ENCODE results near the gene FBXW8.

Gene FBXW8

GRCh38 chr12:116926283-116927243 lies 15.8 kb downstream of the FBXW8 start:
- no peak for DNase-seq

DNA sequence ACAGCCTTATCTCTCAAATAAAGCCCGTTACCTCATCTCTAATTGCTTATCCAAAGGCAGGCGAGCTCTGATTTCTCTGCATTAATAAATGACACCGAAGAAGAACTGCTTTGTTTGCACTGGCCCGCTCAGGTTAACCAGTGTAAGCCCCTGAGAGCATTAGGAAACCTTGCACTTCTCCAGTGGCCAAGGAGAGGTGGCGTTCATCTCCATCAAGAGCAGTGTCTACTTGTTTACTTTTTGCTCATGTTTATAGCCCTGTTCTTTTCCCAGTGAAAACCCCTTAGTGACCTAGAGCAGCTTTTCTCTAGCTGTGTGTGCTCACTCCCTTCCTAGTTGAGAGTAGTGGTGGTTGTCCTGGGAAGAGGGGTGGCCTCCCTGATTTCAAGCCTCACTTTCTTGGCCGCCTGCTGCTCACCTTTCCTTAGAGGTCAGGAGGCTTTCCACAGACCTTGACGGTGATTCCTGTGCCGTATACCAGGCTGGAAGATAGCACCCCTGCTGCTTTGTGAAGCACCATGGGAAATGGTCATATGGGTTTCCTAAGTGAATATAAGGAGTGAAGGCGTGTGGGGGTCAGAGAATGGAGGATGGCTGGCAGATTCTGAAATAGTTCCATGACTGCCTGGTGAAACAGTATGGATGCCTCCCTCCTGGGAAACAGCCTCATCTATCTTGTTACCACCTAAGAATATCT lies 16.6 kb downstream of the FBXW8 start:
- no peak for DNase-seq

GRCh38 chr12:116928504-116928903 lies 17.8 kb downstream of the FBXW8 start:
- DNase-seq, result no peak

DNA sequence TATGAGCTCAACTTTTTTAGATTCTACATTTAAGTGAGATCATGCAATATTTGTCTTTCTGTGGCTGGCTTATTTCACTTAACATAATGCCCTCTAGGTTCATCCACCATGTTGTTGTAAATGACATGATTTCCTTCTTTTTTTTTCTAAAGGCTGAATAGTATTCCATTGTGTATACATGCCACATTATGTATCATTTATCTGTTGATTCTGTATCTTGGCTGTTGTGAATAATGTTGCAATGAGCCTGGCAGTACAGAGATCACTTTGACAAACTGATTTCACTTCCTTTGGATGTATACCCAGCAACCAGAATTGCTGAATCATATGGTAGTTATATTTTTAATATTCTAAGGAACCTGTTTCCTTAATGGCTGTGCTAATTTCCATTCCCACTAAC lies 19.1 kb downstream of the FBXW8 start:
- no peak for DNase-seq

- no peak for DNase-seq
Observed at GRCh38 chr12:116931665-116932064, 20.9 kb downstream of the FBXW8 start.

GRCh38 chr12:116933091-116933490 lies 22.3 kb downstream of the FBXW8 start:
- no peak for DNase-seq

- DNase-seq, result no peak
Observed at GRCh38 chr12:116933512-116934246, 22.9 kb downstream of the FBXW8 start.

- DNase-seq, result no peak
Observed at GRCh38 chr12:116934908-116935705, 24.4 kb downstream of the FBXW8 start.

- DNase-seq, result no peak
Observed at GRCh38 chr12:116937640-116938039, 26.9 kb downstream of the FBXW8 start.

DNA sequence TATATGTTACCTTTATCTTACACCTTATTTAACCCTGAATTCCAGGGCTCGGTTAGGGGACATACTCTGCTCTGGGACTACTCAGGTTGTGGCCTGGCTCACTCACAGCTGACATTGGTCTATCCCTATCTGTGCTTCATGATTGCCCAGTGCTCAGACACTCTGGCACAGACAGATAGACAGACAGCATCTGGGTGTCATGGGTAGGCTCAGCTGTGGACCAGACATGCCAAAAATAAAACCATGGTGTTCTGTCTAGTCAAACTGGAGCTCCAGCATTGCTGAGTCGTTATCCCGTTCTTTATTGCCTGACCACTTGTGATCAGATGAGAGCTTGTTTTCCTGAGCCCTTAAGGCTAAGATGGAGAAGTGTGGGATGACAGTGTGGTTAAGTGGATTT lies 29.0 kb downstream of the FBXW8 start:
- DNase-seq, result no peak

- DNase-seq, result no peak
Observed at GRCh38 chr12:116941188-116941587, 30.4 kb downstream of the FBXW8 start.

GRCh38 chr12:116943419-116944372 lies 32.9 kb downstream of the FBXW8 start:
- DNase-seq, result no peak

DNA sequence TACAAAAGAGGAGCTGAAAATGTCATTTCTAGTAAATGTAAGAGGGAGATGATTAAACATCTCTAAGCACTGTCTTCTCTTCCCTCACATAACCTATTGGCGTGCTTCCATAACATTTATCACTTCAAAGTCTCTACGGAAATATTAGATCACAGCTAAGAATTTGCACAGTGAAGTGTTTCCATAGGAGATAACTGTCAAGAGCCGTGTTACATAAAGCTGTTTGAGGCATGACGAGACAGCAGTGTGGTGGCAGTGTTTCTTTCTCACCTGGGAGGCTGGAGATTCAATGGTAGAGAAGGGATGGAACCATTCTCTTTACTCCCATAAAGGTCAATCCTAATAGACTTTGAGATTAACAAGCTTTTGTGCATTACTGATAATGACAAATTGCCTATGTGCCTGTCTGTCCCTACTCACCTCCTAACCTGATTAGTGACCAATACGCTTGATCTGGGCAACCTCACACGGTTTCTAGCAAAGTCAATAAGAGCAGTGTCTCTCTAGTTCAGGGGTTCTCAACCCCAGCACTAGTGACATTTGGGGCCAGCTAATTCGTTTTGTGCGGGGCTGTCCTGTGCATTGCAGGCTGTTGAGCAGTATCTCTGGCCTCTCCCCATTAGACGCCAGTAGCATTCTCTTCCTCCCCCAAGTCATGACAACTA lies 35.3 kb downstream of the FBXW8 start:
- DNase-seq, result no peak

GRCh38 chr12:116948298-116948697 lies 37.5 kb downstream of the FBXW8 start:
- DNase-seq, result no peak

DNA sequence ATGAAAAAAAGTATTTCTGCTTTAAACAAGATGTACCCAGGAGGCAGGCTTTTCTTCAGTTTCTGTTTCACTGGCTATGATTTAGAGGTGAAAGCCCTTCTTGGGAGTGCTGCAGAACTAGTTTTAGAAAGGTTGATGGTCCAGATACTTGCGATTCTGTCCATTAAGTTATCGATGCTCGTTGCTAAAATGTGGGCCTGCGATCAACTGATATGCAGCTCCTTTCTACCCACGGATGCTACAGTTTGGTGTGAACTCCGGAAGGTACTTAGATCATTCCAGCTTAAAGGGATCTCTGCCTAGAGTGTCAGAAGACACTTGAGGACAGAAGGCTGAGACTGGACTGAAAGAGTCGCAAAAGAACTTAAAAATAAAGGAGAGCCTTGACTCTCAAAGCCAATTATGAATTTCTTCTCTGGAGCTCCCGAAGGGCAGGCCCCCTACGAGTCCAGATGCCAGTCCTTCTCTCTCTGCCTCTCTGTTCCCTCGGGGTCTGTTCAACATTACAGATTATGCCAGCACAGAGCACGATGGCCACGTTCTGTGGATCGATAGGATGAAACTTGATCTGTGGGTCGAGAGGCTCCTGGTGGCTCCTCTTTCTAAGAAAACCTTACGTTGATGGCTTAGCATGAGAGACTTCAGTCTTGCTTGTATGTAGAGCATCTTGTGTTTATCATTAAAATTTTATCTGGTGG lies 40.0 kb downstream of the FBXW8 start:
- DNase-seq, result no peak

- DNase-seq, result no peak
Observed at GRCh38 chr12:116954710-116955381, 44.1 kb downstream of the FBXW8 start.

GRCh38 chr12:116955382-116956021 lies 44.8 kb downstream of the FBXW8 start:
- DNase-seq, result no peak

GRCh38 chr12:116958402-116959197 lies 47.9 kb downstream of the FBXW8 start:
- no peak for DNase-seq
